CD4-positive, alpha-beta T cell treated with Interferon alpha-2 for 1 hour (primary cell): ENCODE measurements around the gene NDUFS8.

Experiments
- DNase-seq, 2 donors: peaks; one replicate each; pipeline ENCODE4 v3.0.0-alpha.2; 2020 to 2022

Gene NDUFS8

DNA sequence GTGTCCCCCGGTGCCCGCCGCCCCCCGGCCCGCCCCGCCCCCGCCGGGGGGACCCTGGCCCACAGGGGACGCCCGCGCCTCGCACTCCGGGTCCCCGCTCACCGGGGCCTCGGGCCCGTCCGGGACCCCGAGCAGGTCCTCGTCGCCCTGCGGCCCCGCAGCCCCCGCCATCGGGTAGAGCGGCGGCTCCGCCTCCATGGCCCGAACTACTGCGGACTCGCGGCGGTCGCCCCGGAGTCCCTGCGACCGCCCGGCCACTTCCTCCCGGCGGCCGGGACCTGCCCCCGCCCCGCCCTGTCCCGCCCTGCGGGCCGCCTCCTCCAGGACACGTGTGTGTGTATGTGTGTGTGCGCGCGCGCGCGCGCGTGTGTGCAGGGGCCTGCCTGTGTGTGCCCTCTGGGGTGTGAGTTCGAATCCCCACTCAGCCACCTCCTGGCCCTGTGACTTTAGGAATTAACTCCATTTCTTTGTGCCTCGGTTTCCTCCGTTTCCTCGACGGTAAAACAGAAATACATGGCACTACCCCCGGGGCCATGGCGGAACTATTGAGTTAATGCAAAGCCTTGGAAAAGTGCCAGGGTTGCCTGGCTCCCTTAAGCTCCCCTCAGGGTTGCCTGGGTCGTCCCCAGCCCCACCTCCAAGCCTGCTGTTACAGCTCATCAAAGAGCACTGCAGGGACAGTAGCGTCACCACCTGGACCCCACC, 26.5 kb upstream of the NDUFS8 start, which contains the start of gene UNC93B1:
TSS of gene UNC93B1 (minus strand) at position 252 of the 705 bp plus-strand sequence. CDS start at position 198, 54 bp downstream.
- peak; percentile 87 to 88 for DNase-seq

DNA sequence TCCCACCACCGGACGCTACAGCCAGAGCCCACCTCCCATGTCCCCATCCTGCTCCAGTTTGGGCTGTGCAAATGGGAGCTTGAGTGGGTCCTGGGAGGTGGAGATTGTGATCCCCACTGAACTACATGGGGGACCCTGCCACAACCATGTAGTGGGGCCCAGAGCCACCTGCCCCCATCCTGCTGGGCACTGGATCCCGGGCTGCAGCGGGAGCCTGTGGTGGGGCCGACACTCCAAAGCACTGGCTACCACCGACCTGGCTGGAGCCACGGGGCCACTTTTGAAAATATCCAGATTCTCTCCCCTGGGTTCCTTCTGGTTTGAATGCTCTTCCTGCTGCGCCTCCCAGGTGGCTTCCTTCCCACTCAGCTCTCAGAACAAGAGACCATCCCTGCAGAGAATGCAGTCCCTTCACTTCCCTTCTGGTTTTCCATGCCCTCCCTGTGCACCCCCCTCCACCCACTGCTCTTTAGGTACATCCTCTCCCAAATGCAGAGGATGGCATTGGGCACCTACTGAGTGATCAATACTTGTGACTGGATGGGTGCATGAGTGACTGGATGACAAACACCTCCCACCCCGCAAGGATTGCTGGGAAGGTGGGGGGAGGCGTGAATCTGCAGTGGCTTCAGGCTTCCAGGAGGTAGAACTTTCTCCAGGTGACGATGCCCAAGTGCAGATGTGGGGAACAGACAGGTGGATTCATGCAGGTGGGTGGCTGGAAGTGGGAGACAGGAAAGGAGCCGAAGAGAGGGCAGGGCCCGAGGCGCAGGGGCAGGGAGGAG, 25.7 kb upstream of the NDUFS8 start:
- no peak for DNase-seq

DNA sequence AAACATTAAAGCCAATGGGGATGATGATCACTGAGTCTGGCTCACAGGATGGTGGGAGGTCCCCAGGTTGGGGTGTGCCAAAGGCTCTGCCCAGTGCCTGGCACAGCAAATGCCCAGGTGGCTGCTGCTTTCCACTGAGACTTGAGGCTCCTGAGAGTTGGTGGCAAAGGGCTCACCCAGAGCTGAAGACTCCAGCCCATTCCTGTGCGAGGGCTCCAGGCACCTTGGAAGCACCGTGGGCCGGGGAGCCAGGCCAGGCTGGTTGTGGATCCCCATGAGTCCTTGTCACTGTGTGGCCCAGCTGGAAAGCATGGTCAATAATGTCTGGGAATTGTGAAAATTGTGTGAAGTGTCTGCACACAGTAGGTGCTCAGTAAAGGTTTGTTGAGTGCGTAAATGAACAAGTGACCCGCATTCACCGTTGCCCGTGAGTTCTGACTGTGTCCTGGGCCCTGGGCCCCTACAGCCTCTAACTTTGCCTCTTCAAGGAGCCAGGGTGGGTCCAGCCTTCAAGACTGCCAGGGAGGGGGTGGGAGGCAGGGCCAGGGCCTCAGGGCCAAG, 23.8 kb upstream of the NDUFS8 start:
- DNase-seq, result no peak

DNA sequence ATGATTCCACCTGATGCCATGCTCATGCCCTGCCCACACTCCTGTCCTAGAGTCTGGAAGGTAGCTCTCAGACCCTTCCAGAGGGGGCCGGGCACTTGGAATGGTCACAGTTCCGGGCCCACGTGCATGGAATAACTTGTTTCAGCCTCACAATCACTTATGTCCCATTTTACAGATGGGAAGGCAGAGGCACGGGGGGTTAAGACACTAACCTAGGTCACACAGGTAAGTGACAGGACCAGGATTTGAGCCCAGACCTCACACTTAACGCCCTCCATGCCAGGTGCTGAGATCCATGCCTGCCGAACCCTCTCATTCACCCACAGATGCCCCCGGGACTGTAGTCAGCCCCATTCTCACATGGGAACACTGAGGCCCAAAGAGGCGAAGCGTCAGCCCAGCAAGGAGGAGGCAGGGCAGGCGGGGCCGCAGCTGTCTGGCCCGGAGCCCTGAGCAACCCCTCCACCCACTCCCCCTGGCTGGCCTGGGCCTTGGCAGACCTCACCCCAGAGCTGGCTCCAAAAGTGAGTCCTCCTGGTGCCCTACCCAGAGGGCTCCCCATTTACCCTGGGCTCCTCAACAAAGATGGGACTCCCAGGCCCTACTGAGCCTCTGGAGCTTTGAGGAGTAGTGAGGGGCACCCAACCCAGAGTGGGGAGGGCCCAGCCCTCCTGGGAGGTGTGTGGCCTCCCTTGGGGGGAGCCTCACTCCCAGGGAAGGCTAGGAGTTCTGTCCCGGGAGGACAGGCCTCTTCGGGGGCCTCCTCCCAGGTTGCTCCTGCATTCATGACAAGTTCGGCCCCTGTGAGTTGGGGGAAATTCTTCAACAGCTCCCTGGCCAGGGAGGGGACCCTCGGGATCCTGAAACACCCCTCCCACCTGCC, 22.7 kb upstream of the NDUFS8 start:
- no peak for DNase-seq

DNA sequence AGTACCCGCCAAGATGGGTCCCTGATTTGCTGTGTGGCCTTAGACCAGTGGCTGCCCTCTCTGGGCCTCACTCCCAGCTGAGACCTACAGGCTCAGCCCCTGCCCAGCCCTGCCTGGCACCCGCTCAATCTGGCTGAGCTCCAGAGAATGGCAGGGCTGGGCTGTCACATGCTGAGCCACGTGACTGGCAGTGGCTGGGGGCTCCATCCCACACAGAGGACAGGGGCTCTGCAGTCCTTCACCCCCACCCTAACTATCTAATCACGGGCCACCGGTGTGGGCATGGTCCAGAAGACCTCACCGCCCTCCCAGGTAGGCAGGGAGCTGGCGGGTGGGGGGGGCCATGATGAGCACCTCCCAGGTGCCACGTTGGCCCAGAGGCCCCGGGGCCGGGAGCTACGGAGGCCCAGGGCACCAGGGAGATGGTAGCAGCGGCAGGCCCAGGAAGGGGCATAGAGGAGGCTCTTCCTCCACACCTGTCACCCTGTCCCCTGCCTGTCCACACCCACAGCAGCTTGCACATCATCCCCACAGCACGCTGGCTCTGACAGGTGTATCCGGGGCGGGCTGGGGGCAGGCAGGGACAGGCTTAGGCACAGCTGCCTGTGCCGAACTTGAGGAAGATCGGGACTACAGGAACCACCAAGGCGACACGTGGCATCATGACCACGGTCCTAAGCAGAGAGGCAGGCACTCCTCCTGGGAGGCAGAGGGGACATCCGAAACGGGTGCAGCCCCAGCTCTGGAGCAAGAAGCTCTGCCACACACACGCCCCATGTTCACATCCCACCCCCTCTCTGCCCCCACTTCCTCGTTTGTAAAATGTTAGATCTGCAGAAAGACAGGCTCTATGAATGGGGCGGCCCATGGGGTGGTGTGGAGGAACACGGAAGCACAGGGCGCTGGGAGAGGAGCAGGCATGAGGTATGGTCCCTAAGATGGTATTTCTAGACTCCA, 21.8 kb upstream of the NDUFS8 start:
- DNase-seq, result no peak

DNA sequence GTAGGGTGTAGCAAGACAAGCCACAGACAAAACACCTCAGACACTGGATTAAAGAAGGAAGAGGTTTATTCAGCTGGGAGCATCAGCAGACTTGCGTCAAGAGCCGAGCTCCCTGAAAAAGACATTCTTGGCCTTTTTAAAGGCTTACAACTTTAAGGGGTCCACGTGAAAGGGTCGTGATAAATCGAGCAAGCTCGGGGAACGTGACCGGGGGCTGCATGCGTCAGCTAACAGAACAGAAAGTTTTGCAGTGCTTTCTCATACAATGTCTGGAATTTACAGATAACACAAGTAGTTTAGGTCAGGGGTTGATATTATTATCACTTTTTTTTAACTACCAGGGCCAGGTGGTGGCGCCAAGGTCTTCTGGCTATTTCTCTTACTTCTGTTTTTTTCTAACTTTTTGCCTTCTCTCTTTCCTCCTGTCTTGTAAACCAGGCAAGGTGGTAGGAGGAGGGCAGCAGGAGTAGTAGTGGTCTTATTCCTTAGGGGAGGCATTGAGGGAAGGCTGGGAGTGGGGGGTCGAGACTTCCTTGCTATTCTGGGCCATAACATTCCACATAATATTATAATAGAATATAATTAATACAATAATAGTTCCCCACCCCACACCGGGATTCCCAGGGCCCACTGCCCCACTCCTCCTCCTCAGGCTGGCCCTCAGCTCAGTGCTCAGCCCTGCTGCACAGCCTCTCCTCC, 20.9 kb upstream of the NDUFS8 start:
- DNase-seq, result peak in 1 of 2 donors; percentile 20

DNA sequence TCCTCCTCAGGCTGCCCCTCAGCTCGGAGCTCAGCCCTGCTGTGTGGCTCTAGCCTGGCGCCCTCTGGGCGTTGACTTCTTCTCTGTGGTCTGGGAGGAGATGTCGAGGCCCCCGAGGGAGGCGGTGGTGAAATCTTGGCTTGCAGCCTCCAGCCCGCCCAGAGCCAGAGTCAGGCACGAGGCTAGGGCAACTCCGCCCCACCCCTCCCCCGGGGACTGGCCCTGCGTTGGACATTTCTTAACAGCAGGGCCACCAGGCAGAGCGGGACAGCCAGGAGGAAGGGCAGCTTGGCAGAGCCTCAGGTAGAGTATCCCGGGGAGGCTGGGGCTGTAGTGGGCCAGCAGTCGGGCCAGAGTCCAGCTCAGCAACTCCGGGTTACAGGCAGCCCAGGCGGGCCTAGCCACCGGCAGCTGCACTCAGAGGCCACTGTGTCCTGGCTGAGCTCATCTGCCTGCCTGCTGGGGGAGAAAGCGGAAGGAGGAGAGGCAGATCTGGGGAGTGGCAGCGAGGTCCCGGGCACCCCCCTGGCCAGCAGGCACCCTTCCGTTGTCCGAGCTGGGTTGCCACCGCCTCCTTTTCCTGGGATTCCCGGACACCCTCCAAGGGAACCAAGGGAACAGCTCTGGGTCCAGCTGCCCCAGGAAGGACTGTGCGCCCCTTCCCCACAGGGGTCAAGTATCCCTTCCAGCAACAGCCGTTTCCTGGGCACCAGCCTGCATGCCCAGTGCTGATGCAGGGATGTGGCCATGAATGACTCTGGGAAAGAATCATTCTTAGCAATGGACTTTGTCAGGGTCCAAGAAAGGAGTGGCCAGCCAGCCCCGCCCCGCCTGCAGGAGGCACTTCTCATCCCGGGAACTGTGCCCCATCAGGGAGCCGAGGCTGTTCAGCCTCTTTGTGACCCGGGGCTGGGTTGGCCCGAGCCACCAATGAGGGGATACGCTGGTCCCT, 20.1 kb upstream of the NDUFS8 start, which contains the start of gene ALDH3B1:
TSS of gene ALDH3B1 (plus strand) at position 238 of the 952 bp plus-strand sequence. CDS start 4,971 bp downstream, outside the sequence.
- peak; percentile 24 to 61 for DNase-seq

DNA sequence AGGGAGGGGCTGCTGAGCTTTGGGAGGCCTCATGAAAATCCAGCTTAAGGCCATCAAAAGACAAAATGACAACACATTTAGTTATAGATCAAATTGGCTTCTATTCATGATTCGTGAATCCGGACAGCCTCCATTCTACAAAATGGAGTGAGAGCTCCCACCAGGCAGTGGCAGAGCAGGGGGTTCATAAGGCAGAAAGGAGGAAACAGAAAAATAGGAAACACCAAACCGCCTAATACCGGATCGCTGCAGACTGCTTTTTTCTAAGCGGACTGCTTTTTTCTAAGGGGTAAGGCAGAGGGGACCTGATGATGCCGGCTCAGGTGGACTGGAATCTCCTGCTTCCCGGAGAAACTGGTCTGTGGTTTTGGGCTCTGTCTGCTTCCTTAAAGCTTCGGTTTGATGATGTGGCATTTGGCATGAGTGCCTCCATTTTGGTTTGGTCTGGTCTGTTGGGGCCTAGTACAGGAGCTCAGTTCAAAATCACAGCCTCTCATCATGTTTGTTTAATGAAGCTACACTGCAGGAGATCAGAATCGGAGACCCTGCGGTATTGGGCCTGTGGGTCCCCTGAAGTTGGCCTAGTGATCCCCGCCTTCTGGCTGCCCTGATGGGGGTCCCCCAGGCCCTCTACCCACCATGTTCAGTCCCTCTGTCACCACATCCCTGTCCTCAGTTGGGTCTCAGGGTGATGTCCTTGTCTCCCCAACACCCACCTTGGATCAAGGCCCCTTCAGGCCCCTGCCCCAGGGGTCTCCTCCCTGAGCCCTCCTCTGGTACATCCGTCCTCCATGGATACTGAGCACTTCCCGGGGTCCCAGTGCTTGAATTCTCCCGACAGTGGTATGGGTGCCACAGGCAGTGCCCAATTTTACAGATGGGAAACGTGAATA, 19.2 kb upstream of the NDUFS8 start:
- no peak for DNase-seq

DNA sequence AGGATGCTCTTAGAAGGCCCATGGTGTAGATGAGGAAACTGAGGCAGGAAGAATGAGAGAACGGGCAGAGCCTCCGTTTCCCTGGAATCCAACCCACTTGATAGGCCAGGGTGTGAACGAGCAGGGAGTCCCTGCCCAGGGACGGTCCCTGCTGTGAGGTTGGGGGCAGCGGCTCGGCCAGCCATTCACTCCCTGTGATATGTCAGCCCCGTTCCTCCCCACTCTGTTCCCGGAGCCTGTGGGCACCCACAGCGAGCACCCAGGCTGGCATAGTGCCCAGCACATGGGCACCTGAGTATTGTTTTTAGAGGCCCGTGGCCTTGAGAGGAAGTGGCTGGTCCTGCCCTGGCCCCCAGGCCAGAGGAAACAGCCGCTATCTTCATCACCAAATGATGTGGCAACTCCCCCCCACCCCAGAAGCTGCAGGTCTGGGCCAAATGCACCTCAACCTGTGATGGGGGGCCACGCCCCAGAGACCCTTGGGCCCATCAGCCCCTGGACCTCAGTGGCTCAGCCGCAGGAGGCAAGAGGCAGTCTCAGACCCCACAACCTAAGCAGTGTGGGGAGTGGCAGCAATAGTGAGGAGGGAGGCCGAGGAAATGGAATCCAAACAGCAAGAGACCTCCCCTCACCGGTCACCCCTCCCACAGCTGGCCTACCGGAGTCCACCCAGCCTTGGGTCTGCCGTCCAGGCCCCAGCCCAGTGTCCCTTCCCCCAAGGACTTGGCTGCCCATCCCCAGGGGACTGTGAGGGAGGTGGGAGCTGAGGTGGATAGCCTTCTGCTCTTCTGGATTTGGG, 18.2 kb upstream of the NDUFS8 start:
- DNase-seq, result no peak

DNA sequence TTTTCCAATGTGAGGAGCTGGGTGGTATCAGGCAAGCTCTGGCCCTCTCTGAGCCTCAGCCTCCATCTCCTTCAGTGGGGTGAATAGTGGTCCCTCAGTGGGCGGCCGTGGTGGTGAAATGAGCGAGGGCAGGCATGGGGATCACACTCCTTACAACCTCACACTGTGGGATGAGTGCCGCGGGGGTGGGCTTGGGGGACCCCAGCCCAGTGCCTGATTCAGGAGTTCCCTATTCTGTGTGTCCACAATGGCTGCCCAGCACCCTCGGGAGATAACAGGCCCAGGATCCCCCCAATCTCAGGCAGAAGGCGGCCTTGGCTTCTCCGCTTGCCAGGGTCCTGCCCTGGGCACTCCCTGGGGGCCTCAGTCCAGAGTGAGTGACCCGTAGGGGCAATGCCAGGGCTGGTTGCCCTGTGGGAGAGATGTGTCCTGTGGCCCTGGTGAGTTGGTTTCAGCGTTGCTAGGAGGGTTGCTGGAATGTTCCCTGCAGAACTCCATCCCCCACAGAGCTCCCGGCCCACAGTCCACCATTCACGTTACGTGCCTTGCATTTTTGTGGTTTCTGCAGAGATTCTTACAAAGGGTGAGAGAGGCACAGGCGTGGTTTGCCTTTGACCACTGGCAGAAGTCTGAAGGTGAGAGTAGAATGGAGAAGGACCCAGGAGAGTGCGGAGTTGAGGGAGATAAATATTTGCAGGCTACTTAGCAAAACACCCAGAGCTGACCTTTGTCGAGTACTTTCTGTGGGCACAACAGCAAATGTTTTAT, 17.5 kb upstream of the NDUFS8 start:
- no peak for DNase-seq

DNA sequence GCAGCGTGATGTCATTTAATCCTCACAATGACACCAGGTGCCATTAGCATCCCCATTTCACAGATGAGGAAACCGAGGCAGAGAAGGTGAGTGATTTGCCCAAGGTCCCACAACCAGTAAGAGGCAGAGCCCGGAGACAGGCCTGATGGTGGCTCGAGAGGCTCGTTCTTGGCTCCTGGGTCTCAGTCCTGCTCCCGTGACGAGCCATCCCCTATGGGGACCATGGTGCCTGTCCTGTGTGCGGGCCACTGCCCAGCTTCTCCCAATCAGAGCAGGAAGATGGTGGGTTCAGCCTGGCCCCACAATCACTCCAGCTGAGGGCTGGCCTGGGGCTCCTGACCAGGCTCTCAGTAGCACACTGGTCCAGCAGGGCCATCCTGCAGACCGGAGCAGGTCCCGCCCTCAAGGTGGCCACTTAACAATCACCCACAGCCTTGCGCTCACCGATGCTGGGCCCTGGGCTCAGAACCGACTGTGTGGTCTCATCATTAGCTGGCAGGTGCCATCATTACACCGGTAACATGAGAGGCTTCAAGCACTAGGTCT, 16.8 kb upstream of the NDUFS8 start:
- DNase-seq, result no peak

DNA sequence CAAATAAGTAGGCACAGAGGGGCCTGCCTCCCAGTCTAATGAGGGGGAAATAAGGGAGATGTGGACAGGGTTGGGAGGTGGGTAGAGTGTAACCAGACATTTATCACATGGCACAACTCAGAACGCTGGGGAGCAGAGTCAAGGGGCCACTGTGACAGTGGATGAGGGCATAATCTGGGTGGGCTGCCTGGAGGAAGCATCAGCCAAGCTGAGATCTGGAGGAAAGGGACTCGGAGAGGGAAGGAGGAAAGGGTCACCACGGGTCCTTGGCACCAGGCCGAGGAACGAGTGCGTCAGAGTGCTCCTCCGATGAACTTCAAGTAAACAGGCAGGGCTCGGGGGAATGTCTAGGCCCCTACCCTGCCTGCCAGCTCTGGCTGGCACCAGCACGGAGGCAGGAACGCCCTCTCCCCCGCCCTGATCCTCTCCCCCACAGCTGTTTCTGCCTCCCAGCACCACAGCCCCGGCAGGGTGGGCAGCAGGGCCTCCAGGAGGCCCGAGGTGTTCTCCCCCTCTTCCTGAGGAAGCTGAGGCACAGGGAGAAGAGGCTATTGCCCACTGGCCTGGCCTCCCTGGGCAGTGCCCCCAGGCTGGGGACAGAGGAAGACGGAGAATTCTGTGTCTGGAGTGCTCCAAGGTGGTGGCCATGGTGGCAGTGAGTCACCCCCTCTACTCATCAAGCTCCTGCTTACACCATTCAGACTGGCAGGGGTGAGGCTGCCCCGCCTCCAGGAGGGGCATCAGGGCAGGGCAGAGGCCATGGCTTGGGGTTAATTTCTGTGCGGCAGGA, 16.1 kb upstream of the NDUFS8 start:
- peak in 1 of 2 donors; percentile 30 for DNase-seq

DNA sequence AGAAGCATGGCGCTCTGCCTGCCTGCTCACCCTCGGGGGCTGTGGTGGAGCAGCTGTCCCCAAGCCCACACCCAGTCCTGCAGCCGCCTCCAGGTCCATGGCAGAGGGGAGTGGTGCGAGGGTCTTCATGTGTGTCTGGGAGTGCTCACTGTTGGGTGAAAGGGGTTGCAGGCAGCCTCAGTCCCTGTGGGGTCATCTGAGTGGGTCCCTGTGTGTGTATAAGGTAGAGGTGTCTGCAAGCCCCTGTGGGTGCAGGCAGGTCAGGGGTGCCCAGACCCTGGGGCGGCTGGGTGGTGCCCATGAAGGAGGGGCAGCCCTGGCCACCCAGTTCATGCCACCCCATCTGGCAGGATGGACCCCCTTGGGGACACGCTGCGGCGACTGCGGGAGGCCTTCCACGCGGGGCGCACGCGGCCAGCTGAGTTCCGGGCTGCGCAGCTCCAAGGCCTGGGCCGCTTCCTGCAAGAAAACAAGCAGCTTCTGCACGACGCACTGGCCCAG, 15.5 kb upstream of the NDUFS8 start:
- DNase-seq, result no peak

DNA sequence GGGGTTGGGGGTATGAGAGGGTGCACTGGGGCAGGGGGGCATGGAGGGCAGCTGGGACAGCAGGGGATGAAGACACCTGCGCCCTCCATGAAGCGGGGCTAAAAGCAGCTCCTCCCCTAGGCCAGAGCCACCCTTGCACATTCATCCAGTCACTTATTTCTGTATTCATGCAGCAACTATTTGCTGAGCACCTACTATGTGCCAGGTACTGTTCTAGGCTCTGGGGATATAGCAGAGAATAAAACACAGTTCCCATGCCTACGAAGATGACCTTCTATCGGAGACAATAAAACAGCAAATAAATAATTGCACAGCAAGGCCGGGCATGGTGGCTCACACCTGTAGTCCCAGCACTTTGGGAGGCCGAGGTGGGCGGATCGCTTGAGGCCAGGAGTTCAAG, 15.0 kb upstream of the NDUFS8 start:
- DNase-seq, result no peak

DNA sequence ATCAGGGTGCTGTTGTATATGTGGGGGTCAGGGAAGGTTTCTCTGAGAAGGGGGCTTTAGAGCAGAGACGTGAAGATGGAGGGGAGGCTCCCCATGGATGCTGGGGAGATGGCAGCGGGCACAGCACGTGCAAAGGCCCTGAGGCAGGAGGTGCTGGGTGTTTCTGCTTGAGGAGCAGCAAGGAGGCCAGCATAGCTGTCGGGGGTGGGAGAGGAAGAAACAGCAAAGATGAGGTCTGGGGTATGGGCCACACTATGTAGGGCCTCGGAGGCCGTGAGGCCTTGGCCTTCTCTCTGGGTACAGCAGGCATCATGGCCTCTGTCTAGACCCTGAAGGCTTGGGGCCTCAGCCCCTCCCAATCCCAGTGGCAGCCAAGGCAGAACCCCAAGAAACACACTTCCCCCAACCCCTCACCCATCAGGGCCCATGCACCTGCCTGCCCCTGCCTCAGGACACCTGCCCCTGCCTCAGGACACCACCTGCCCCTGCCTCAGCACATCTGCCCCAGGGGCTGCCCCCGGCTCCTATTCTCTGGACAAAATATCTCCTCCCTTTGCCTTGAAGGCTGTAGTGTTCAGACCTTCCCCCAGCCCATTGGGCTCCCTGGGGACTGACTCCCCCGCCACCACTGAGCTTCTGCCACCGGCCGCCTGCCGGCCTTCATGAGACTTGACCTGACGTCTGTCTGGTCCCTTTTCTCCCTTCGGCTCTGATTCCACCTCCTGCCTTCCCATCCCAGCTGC, 14.1 kb upstream of the NDUFS8 start:
- no peak for DNase-seq
